ENCODE measurements around the gene GMPS. TPM values are rescaled to one million over a fixed set of nuclear protein-coding genes. Genes with fewer than 3 reads are reported as not detected.

GMPS gene
- total and polyA plus RNA-seq, 9 of the 15 experiments (the other 6 are each of a cell fraction or from before 2014, with no cell fraction given): 73.7 to 282 (median 156) TPM

- TF ChIP-seq TAF15 (IDR thresholded peaks at IDR 0.05; ENCODE audit: low read depth, low read length): no peak
- TF ChIP-seq EGR1 (conservative IDR thresholded peaks at IDR 0.05): peak; percentile 92
- peak; percentile 83; the same call in 1 of the 2 replicates for TF ChIP-seq TCF15 (CRISPR knock-in tag; IDR thresholded peaks at IDR 0.05)
- TF ChIP-seq ZEB2 (IDR thresholded peaks at IDR 0.05): peak; percentile 99
- peak; percentile 82 for TF ChIP-seq LEF1 (IDR thresholded peaks at IDR 0.05)
- TF ChIP-seq SRF (CRISPR knock-in tag; IDR thresholded peaks at IDR 0.05): no peak; a peak in 1 of 4 replicates
- TF ChIP-seq ADNP (tag; IDR thresholded peaks at IDR 0.05): no peak
- 0 out of 2 replicates have a peak, but pooled peaks have one; percentile 39 for TF ChIP-seq OTX1 (CRISPR knock-in tag; IDR thresholded peaks at IDR 0.05)
- TF ChIP-seq ZBTB1 (CRISPR knock-in tag; IDR thresholded peaks at IDR 0.05; ENCODE audit: borderline replicate concordance, low read depth): peak; percentile 60; the same call in 1 of the 2 replicates
- TF ChIP-seq ZC3H4 (CRISPR knock-in tag; IDR thresholded peaks at IDR 0.05; ENCODE audit: borderline replicate concordance): no peak
- no peak for TF ChIP-seq ZNF76 (CRISPR knock-in tag; IDR thresholded peaks at IDR 0.05; ENCODE audit: borderline replicate concordance)
- no peak for TF ChIP-seq XRCC4 (IDR thresholded peaks at IDR 0.05; ENCODE audit: extremely low read depth, insufficient read depth, insufficient read length)
- no peak for TF ChIP-seq GTF3C2 (IDR thresholded peaks at IDR 0.05; ENCODE audit: borderline replicate concordance, extremely low read depth, insufficient read length)
- no peak for TF ChIP-seq ATF2 (CRISPR knock-in tag; IDR thresholded peaks at IDR 0.05)
- TF ChIP-seq SETDB1 (IDR thresholded peaks at IDR 0.05; ENCODE audit: low read length): no peak
- no peak for TF ChIP-seq MCM3 (IDR thresholded peaks at IDR 0.05)
- no peak for TF ChIP-seq ZBTB26 (CRISPR knock-in tag; IDR thresholded peaks at IDR 0.05)
- TF ChIP-seq PREB (CRISPR knock-in tag; IDR thresholded peaks at IDR 0.05): no peak
- TF ChIP-seq HMG20A (CRISPR knock-in tag; conservative IDR thresholded peaks at IDR 0.05): no peak
- no peak; the same call in 1 of the 2 replicates for TF ChIP-seq HMBOX1 (IDR thresholded peaks at IDR 0.05)
Observed at GRCh38 chr3:155854141-155854940, 16.1 kb upstream of the GMPS start, which contains the start of gene SLC33A1 (continued).

Data from K562 (cell line).